C4-2B (cell line): ENCODE measurements around the gene SP5.

Experiments used
- H3K27ac ChIP-seq: fragments of 450-650 bp; 2 replicates; pipeline ENCODE4 v1.5.1; 2017
- CTCF ChIP-seq: fragments of 450-650 bp; conservative IDR thresholded peaks from 2 replicates; pipeline ENCODE4 v1.5.1; 2017; ENCODE audit warnings: mild to moderate bottlenecking
- ZFX ChIP-seq: fragments of 450-650 bp; IDR thresholded peaks from 2 replicates; pipeline ENCODE4 v1.6.1; 2017

Gene SP5

GRCh38 chr2:170716851-170717598, 1.9 kb downstream of the SP5 start:
- TF ChIP-seq ZFX (no peak), CTCF (no peak)
- no peak overlapping the region for H3K27ac ChIP-seq

- TF ChIP-seq ZFX (no peak), CTCF (no peak)
- no peak overlapping the region for H3K27ac ChIP-seq
Measured at GRCh38 chr2:170717599-170717963, 2.4 kb downstream of the SP5 start.

- no peak overlapping the region for H3K27ac ChIP-seq
- no peak for TF ChIP-seq CTCF
- no peak for TF ChIP-seq ZFX
Measured at GRCh38 chr2:170717991-170718589, 3.0 kb downstream of the SP5 start.

- no peak for TF ChIP-seq ZFX
- no peak for TF ChIP-seq CTCF
- H3K27ac ChIP-seq, result no peak overlapping the region
Measured at GRCh38 chr2:170719810-170720209, 4.7 kb downstream of the SP5 start.

GRCh38 chr2:170721678-170722077, 6.5 kb downstream of the SP5 start:
- no peak overlapping the region for H3K27ac ChIP-seq
- TF ChIP-seq CTCF (no peak), ZFX (no peak)

GRCh38 chr2:170722301-170722700, 7.2 kb downstream of the SP5 start:
- no peak overlapping the region for H3K27ac ChIP-seq
- no peak for TF ChIP-seq CTCF
- no peak for TF ChIP-seq ZFX

- TF ChIP-seq ZFX (no peak), CTCF (no peak)
- no peak overlapping the region for H3K27ac ChIP-seq
Measured at GRCh38 chr2:170723446-170723958, 8.4 kb downstream of the SP5 start.
